ENCODE data around the gene GAGE12E.
"Not testable (repeated sequence)": the region's sequence is repeated elsewhere in the genome, so short reads cannot be mapped to it uniquely, and the experiment has no call there.

Gene GAGE12E, protein sequence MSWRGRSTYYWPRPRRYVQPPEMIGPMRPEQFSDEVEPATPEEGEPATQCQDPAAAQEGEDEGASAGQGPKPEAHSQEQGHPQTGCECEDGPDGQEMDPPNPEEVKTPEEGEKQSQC

DNA sequence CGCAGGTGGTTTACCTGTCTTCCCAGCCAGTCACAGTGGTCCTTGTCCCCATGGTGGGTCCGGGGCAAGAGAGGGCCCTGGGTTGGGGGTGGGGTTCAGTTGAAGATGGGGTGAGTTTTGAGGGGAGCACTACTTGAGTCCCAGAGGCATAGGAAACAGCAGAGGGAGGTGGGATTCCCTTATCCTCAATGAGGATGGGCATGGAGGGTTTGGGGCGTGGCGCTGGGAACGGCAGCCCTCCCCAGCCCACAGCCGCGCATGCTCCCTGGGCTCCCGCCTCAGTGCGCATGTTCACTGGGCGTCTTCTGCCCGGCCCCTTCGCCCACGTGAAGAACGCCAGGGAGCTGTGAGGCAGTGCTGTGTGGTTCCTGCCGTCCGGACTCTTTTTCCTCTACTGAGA lies at the start of gene GAGE12E:
GAGE12E (plus strand) TSS at position 301 of the 400 bp plus-strand sequence. CDS start 1,155 bp downstream, outside the sequence.
- H3K27ac Mint-ChIP-seq; H3K4me1 Mint-ChIP-seq (ENCODE audit: low read depth); H3K27me3 Mint-ChIP-seq; intact Hi-C loops (cut with micrococcal nuclease); H3K4me3 Mint-ChIP-seq; H3K36me3 Mint-ChIP-seq (ENCODE audit: low read depth); H3K9me3 Mint-ChIP-seq: not testable (repeated sequence)

DNA sequence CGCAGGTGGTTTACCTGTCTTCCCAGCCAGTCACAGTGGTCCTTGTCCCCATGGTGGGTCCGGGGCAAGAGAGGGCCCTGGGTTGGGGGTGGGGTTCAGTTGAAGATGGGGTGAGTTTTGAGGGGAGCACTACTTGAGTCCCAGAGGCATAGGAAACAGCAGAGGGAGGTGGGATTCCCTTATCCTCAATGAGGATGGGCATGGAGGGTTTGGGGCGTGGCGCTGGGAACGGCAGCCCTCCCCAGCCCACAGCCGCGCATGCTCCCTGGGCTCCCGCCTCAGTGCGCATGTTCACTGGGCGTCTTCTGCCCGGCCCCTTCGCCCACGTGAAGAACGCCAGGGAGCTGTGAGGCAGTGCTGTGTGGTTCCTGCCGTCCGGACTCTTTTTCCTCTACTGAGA lies 19.2 kb upstream of the GAGE12E start, which contains the start of gene GAGE12C:
GAGE12C (plus strand) TSS at position 301 of the 400 bp plus-strand sequence. CDS start 1,155 bp downstream, outside the sequence.
- H3K9me3 Mint-ChIP-seq; H3K27ac Mint-ChIP-seq; H3K36me3 Mint-ChIP-seq (ENCODE audit: low read depth); H3K4me1 Mint-ChIP-seq (ENCODE audit: low read depth); H3K4me3 Mint-ChIP-seq; H3K27me3 Mint-ChIP-seq; intact Hi-C loops (cut with micrococcal nuclease): not testable (repeated sequence)

- not testable (repeated sequence) for H3K4me1 Mint-ChIP-seq (ENCODE audit: low read depth); H3K27me3 Mint-ChIP-seq
These were observed 9.7 kb upstream of the GAGE12E start, which contains the start of gene GAGE12D for GRCh38 chrX:49541433-49541832. GAGE12D (plus strand) TSS chrX:49541733; CDS start chrX:49542888, 1,155 bp downstream.

GRCh38 chrX:49560542-49560941 lies 9.5 kb downstream of the GAGE12E start, which contains the start of gene GAGE12F:
GAGE12F (plus strand) TSS chrX:49560842; CDS start chrX:49561997, 1,155 bp downstream.
- H3K4me3 Mint-ChIP-seq; H3K4me1 Mint-ChIP-seq (ENCODE audit: low read depth); intact Hi-C loops (cut with micrococcal nuclease); H3K27me3 Mint-ChIP-seq; H3K9me3 Mint-ChIP-seq; H3K27ac Mint-ChIP-seq; H3K36me3 Mint-ChIP-seq (ENCODE audit: low read depth): not testable (repeated sequence)

More at GRCh38 chrX:49541433-49541832, 9.7 kb upstream of the GAGE12E start, which contains the start of gene GAGE12D:
- H3K4me3 Mint-ChIP-seq; H3K27ac Mint-ChIP-seq; intact Hi-C loops (cut with micrococcal nuclease); H3K9me3 Mint-ChIP-seq; H3K36me3 Mint-ChIP-seq (ENCODE audit: low read depth): not testable (repeated sequence)

GRCh38 chrX:49568728-49569127 lies 17.6 kb downstream of the GAGE12E start:
- H3K27me3 Mint-ChIP-seq; H3K9me3 Mint-ChIP-seq; intact Hi-C loops (cut with micrococcal nuclease); H3K4me3 Mint-ChIP-seq; H3K4me1 Mint-ChIP-seq (ENCODE audit: low read depth); H3K27ac Mint-ChIP-seq; H3K36me3 Mint-ChIP-seq (ENCODE audit: low read depth): not testable (repeated sequence)

DNA sequence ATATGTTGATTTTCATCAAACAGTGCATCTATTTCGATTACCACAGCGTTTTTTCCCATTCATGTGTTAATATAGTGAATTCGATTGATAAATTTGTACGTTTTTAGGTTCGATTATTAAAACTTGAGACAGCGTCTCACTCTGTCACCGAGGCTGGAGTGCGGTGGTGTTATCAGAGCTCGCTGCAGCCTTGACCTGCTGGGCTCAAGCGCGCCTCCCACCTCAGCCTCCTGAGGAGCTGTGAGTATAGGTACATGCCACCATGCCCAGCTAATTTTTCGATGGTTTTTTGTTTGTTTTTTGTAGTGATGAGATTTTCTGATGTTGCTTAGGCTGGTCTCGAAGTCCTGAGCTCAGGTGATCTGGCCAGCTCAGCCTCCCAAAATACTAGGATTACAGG lies 18.1 kb downstream of the GAGE12E start:
- H3K36me3 Mint-ChIP-seq (ENCODE audit: low read depth); H3K4me1 Mint-ChIP-seq (ENCODE audit: low read depth); H3K9me3 Mint-ChIP-seq; intact Hi-C loops (cut with micrococcal nuclease); H3K27me3 Mint-ChIP-seq; H3K4me3 Mint-ChIP-seq; H3K27ac Mint-ChIP-seq: not testable (repeated sequence)

DNA sequence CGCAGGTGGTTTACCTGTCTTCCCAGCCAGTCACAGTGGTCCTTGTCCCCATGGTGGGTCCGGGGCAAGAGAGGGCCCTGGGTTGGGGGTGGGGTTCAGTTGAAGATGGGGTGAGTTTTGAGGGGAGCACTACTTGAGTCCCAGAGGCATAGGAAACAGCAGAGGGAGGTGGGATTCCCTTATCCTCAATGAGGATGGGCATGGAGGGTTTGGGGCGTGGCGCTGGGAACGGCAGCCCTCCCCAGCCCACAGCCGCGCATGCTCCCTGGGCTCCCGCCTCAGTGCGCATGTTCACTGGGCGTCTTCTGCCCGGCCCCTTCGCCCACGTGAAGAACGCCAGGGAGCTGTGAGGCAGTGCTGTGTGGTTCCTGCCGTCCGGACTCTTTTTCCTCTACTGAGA lies 19.0 kb downstream of the GAGE12E start, which contains the start of gene GAGE12G:
GAGE12G (plus strand) TSS at position 301 of the 400 bp plus-strand sequence. CDS start 1,155 bp downstream, outside the sequence.
- H3K4me3 Mint-ChIP-seq; H3K36me3 Mint-ChIP-seq (ENCODE audit: low read depth); H3K27ac Mint-ChIP-seq; intact Hi-C loops (cut with micrococcal nuclease); H3K9me3 Mint-ChIP-seq; H3K27me3 Mint-ChIP-seq; H3K4me1 Mint-ChIP-seq (ENCODE audit: low read depth): not testable (repeated sequence)

DNA sequence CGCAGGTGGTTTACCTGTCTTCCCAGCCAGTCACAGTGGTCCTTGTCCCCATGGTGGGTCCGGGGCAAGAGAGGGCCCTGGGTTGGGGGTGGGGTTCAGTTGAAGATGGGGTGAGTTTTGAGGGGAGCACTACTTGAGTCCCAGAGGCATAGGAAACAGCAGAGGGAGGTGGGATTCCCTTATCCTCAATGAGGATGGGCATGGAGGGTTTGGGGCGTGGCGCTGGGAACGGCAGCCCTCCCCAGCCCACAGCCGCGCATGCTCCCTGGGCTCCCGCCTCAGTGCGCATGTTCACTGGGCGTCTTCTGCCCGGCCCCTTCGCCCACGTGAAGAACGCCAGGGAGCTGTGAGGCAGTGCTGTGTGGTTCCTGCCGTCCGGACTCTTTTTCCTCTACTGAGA lies 28.6 kb downstream of the GAGE12E start, which contains the start of gene GAGE12H:
GAGE12H (plus strand) TSS at position 301 of the 400 bp plus-strand sequence. CDS start 1,155 bp downstream, outside the sequence.
- H3K36me3 Mint-ChIP-seq (ENCODE audit: low read depth); H3K4me1 Mint-ChIP-seq (ENCODE audit: low read depth); H3K4me3 Mint-ChIP-seq; H3K27me3 Mint-ChIP-seq; intact Hi-C loops (cut with micrococcal nuclease); H3K9me3 Mint-ChIP-seq; H3K27ac Mint-ChIP-seq: not testable (repeated sequence)

- H3K9me3 Mint-ChIP-seq; H3K27ac Mint-ChIP-seq; H3K36me3 Mint-ChIP-seq (ENCODE audit: low read depth); H3K4me3 Mint-ChIP-seq; H3K4me1 Mint-ChIP-seq (ENCODE audit: low read depth); H3K27me3 Mint-ChIP-seq; intact Hi-C loops (cut with micrococcal nuclease): not testable (repeated sequence)
These were observed 38.1 kb downstream of the GAGE12E start, which contains the start of gene GAGE2A for GRCh38 chrX:49589196-49589595. GAGE2A (plus strand) TSS chrX:49589496; CDS start chrX:49590651, 1,155 bp downstream.

GRCh38 chrX:49589769-49590478 lies 38.8 kb downstream of the GAGE12E start:
- H3K4me3 Mint-ChIP-seq; H3K4me1 Mint-ChIP-seq (ENCODE audit: low read depth); intact Hi-C loops (cut with micrococcal nuclease); H3K36me3 Mint-ChIP-seq (ENCODE audit: low read depth); H3K27me3 Mint-ChIP-seq; H3K9me3 Mint-ChIP-seq; H3K27ac Mint-ChIP-seq: not testable (repeated sequence)

GRCh38 chrX:49590488-49590887 lies 39.4 kb downstream of the GAGE12E start:
- H3K9me3 Mint-ChIP-seq; intact Hi-C loops (cut with micrococcal nuclease); H3K4me1 Mint-ChIP-seq (ENCODE audit: low read depth); H3K27me3 Mint-ChIP-seq; H3K4me3 Mint-ChIP-seq; H3K27ac Mint-ChIP-seq; H3K36me3 Mint-ChIP-seq (ENCODE audit: low read depth): not testable (repeated sequence)

DNA sequence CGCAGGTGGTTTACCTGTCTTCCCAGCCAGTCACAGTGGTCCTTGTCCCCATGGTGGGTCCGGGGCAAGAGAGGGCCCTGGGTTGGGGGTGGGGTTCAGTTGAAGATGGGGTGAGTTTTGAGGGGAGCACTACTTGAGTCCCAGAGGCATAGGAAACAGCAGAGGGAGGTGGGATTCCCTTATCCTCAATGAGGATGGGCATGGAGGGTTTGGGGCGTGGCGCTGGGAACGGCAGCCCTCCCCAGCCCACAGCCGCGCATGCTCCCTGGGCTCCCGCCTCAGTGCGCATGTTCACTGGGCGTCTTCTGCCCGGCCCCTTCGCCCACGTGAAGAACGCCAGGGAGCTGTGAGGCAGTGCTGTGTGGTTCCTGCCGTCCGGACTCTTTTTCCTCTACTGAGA lies 47.6 kb downstream of the GAGE12E start, which contains the start of gene GAGE1:
GAGE1 (plus strand) TSS at position 301 of the 400 bp plus-strand sequence. CDS start 1,155 bp downstream, outside the sequence.
- H3K4me1 Mint-ChIP-seq (ENCODE audit: low read depth); H3K4me3 Mint-ChIP-seq; H3K27ac Mint-ChIP-seq; H3K36me3 Mint-ChIP-seq (ENCODE audit: low read depth); intact Hi-C loops (cut with micrococcal nuclease); H3K9me3 Mint-ChIP-seq; H3K27me3 Mint-ChIP-seq: not testable (repeated sequence)

Data from dendritic cell treated with granulocyte-macrophage colony-stimulating factor and Interleukin-4, amounts not matched to agents 40 ng/mL and 50 ng/mL, for 4 days (primary cell).